ENCODE measurements around the gene IER2.
A peak's percentile ranks its signal among the peaks of the same experiment; 100 is the strongest.

Gene IER2

DNA sequence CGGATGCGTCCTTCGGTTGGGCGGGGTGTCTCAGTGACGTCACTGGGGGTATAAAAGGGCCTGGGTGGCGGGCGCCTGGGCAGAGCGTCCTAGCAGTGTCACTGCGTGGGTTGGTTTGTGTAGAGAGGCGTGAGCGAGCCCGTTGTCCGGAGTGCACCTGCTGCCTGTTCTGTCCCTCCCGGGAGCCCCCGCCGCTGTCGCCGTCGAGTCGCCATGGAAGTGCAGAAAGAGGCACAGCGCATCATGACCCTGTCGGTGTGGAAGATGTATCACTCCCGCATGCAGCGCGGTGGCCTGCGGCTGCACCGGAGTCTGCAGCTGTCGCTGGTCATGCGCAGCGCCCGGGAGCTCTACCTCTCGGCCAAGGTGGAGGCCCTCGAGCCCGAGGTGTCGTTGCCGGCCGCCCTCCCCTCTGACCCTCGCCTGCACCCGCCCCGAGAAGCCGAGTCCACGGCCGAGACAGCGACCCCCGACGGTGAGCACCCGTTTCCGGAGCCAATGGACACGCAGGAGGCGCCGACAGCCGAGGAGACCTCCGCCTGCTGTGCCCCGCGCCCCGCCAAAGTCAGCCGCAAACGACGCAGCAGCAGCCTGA lies 2.9 kb downstream of the IER2 start:
- Histone ChIP-seq H3K4me1 (peaks cover 37 to 48% (median 41%) of the 10 kb centered on the region in 10 experiments), H3K9me3 (replicated peaks in 1 of 11) (peaks cover 0 to 7% (median 0%) of the 10 kb centered on the region in 11 experiments; a peak in 5 of 22 replicates), H3K4me3 (peak overlapping the region; percentile 91 to 100 (median 99)), H3K4me2 (peak overlapping the region; percentile 86 to 99 (median 94)), H3K27ac (peak overlapping the region; percentile 90 to 99 (median 96)), H3K36me3 (peaks cover 7 to 20% (median 13%) of the 10 kb centered on the region in 11 experiments; a peak in 21 of 22 replicates), H3K27me3 (no peaks in the 10 kb centered on the region), H4K20me1 (peaks cover 23 to 40% (median 26%) of the 10 kb centered on the region in 11 experiments), H3K9ac (peak overlapping the region; percentile 92 to 100 (median 97))
- no peak for TF ChIP-seq Cebpa-rat (IDR thresholded peaks at IDR 0.05)

DNA sequence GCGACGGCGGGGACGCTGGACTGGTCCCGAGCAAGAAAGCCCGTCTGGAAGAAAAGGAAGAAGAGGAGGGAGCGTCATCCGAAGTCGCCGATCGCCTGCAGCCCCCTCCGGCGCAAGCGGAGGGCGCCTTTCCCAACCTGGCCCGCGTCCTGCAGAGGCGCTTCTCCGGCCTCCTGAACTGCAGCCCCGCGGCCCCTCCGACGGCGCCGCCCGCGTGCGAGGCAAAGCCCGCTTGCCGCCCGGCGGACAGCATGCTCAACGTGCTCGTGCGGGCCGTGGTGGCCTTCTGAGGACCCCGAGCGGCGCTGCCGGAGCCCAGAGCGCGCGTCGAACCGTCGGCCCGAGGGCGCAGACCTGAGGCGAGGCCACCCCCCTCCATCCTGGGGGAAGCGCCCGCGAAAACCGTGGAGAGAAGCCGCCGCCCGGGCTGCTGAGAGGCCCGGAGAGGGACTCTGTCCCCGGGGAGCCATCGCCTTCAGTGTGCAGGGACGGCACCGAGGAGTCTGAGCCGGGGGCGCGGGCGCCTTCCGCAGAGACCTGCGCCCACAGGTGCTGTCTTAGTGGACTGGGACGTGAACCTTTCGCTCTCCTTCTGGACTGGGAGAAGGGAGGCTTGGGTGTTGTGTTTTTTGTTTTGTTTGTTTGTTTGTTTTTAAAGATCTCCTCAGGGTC lies 3.5 kb downstream of the IER2 start:
- no peaks in the 10 kb centered on the region for H3K27me3 ChIP-seq
- H3K4me1 ChIP-seq = peaks cover 37 to 48% (median 41%) of the 10 kb centered on the region in 10 experiments
- H3K9me3 ChIP-seq (replicated peaks in 1 of 11) = peaks cover 0 to 7% (median 0%) of the 10 kb centered on the region in 11 experiments; a peak in 5 of 22 replicates
- peak overlapping the region; percentile 88 to 99 (median 95) for H3K4me2 ChIP-seq
- no peak for TF ChIP-seq Cebpa-rat (IDR thresholded peaks at IDR 0.05)
- peak overlapping the region; percentile 92 to 100 (median 97) for H3K9ac ChIP-seq
- peaks cover 7 to 20% (median 13%) of the 10 kb centered on the region in 11 experiments; a peak in 21 of 22 replicates for H3K36me3 ChIP-seq
- H3K27ac ChIP-seq = peak overlapping the region; percentile 90 to 99 (median 96)
- H3K4me3 ChIP-seq = peak overlapping the region; percentile 91 to 100 (median 99)
- peaks cover 23 to 40% (median 26%) of the 10 kb centered on the region in 11 experiments for H4K20me1 ChIP-seq

DNA sequence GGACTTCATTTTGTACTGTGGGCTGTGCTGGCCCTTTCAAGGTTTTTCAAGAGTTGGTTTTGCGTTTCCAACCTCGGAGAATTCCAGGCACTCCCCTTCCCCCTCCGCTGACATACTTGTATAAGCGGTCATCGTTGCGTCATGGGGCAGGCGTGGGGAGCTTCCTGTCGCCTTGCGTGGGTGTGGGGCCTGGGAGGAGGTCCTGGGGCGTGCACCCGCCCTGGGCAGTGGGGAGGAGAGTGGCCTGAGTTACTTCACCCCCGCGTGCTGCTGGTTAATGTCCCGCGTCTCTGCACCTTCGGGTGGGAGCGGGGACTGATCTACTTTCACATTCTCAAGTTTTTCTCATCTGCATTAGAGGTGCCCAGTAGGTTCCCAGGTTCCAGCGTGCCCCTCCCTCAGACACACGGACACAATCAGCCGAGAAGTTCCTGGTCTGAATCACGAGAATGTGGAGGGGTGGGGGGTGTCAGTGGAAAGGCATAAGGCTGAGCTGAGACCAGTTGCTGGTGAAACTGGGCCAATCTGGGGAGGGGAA lies 4.1 kb downstream of the IER2 start:
- no peaks in the 10 kb centered on the region for H3K27me3 ChIP-seq
- TF ChIP-seq Cebpa-rat (IDR thresholded peaks at IDR 0.05) = peak in 4 of 11 experiments; percentile 16 to 57 (median 43); a peak in 4 of 22 replicates
- peak overlapping the region; percentile 88 to 99 (median 95) for H3K4me2 ChIP-seq
- H3K27ac ChIP-seq = peak overlapping the region; percentile 90 to 99 (median 96)
- peaks cover 0 to 7% (median 0%) of the 10 kb centered on the region in 11 experiments; a peak in 5 of 22 replicates for H3K9me3 ChIP-seq (replicated peaks in 1 of 11)
- peaks cover 23 to 40% (median 26%) of the 10 kb centered on the region in 11 experiments for H4K20me1 ChIP-seq
- peak overlapping the region; percentile 92 to 100 (median 97) for H3K9ac ChIP-seq
- H3K4me1 ChIP-seq = peaks cover 37 to 48% (median 41%) of the 10 kb centered on the region in 10 experiments
- peak overlapping the region; percentile 91 to 100 (median 99) for H3K4me3 ChIP-seq
- H3K36me3 ChIP-seq = peaks cover 7 to 20% (median 13%) of the 10 kb centered on the region in 11 experiments; a peak in 21 of 22 replicates

DNA sequence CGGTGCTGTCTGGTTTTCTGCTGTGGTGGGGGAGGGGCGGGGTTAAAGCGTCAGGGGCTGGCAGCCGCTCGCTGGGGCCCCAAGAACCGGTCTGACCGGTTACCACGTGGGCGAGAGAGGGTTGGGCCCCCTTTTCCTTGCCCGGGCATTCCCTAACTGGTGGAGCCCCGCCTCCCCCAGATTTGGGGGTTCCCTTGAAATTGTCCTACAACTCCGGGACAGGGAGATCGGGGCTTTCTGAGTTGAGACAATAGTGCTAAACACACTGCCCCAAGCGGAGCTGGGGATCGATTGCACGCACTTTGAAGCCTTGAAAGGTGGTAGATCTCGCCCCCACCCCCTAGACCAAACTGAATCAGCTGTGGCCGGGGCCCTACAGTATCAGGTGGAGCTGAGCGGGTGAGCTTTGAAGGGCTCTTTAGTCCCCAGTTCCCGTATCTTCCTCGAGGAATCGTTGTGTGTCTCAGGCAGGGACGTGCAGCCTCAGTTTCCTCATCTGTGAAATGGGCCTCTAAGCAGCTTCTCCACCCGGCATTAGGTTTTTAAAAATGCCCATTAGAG lies 4.8 kb downstream of the IER2 start:
- Histone ChIP-seq H3K27ac (peak overlapping the region; percentile 90 to 99 (median 96)), H3K36me3 (peaks cover 7 to 20% (median 13%) of the 10 kb centered on the region in 11 experiments; a peak in 21 of 22 replicates), H3K4me1 (peaks cover 40 to 50% (median 43%) of the 10 kb centered on the region in 10 experiments), H3K9me3 (replicated peaks in 1 of 11) (peaks cover 0 to 7% (median 0%) of the 10 kb centered on the region in 11 experiments; a peak in 5 of 22 replicates), H3K9ac (peak overlapping the region; percentile 92 to 100 (median 97)), H4K20me1 (peaks cover 23 to 40% (median 26%) of the 10 kb centered on the region in 11 experiments), H3K4me3 (peak overlapping the region; percentile 91 to 100 (median 99)), H3K27me3 (no peaks in the 10 kb centered on the region), H3K4me2 (peak overlapping the region; percentile 88 to 99 (median 95))
- TF ChIP-seq Cebpa-rat (IDR thresholded peaks at IDR 0.05) = no peak

DNA sequence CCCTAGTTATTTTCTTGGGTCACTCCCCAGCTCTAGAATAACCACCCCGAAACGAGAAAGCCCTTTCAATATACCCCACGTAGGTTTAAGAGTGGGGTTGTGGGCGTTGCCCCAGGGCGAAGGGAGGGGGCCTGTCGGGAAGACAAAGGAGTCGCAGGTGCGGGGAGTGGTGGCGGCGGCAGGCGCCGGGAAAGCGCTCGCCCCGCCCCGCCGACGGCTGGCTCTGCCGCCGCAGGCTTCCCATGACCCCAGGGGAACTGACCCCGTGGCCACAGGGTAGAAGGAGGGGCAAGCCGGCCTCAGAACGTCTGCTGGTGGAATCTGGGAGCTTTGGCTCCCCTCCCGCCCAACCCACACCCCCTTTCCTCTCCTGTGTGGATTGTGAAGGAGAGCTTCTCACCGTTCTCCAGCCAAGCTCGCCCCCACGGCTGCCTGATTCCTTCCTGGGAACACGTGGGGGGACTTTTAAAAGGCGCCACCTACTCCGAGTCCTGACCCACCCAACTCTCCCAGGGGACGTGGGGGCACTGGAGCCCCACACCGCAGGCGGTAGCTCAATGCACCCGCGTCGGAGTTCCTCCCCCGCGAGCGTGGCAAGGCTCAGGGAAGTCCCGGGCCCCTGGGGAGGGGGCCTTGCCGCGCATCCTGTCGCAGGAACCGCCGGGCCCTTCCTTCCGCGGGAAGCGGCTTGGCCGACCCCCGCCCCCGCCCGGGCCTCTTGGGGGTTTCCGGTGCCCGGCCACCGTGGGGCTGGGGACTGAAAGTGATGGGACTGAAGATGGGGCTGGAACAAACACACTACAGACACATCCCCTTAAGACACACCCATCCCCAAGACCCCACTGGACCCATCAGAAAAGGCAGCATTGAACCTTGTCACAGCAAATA lies 5.5 kb downstream of the IER2 start:
- H3K36me3 ChIP-seq = peaks cover 7 to 20% (median 13%) of the 10 kb centered on the region in 11 experiments; a peak in 21 of 22 replicates
- H3K9me3 ChIP-seq (replicated peaks in 1 of 11) = peaks cover 0 to 7% (median 0%) of the 10 kb centered on the region in 11 experiments; a peak in 5 of 22 replicates
- H3K27ac ChIP-seq = peak overlapping the region; percentile 90 to 99 (median 96); a peak in 21 of 22 replicates
- H3K4me2 ChIP-seq = peak overlapping the region; percentile 88 to 99 (median 95)
- H3K27me3 ChIP-seq = no peaks in the 10 kb centered on the region
- peaks cover 23 to 40% (median 26%) of the 10 kb centered on the region in 11 experiments for H4K20me1 ChIP-seq
- peaks cover 48 to 57% (median 50%) of the 10 kb centered on the region in 10 experiments for H3K4me1 ChIP-seq
- H3K9ac ChIP-seq = peak overlapping the region; percentile 92 to 100 (median 97)
- peak overlapping the region; percentile 91 to 100 (median 99) for H3K4me3 ChIP-seq
- TF ChIP-seq Cebpa-rat (IDR thresholded peaks at IDR 0.05) = no peak

DNA sequence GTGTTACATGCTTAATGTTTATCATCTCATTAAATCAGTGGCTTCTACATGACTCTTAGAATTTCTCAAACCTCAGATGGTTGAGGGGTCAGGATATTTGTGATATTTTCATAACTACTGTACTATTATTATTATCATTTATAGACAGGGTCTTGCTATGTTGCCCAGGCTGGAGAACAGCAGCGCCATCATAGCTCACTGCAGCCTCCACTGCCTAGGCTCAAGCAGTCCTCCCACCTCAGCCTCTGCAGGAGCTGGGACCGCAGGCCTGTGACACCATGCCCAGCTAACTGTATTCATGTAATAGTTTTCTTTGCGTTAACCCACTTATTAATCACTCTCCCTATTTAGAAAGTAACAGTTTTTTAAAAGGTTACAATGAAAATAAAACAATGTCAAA lies 9.5 kb downstream of the IER2 start:
- TF ChIP-seq Cebpa-rat (IDR thresholded peaks at IDR 0.05) = no peak
- peak overlapping the region; percentile 88 to 99 (median 97); a peak in 20 of 22 replicates for H3K4me2 ChIP-seq
- peaks cover 0 to 5% (median 0%) of the 10 kb centered on the region in 11 experiments; a peak in 8 of 22 replicates for H3K36me3 ChIP-seq
- no peak overlapping the region for H3K9ac ChIP-seq
- H3K27ac ChIP-seq = peak overlapping the region in 3 of 11 experiments; percentile 2 to 99 (median 98); a peak in 3 of 22 replicates
- H3K9me3 ChIP-seq (replicated peaks in 1 of 11) = no peaks in the 10 kb centered on the region
- H3K4me1 ChIP-seq = peaks cover 85 to 95% (median 88%) of the 10 kb centered on the region in 10 experiments
- H4K20me1 ChIP-seq = peaks cover 5 to 22% (median 7%) of the 10 kb centered on the region in 11 experiments; a peak in 19 of 22 replicates
- no peaks in the 10 kb centered on the region for H3K27me3 ChIP-seq
- no peak overlapping the region for H3K4me3 ChIP-seq

DNA sequence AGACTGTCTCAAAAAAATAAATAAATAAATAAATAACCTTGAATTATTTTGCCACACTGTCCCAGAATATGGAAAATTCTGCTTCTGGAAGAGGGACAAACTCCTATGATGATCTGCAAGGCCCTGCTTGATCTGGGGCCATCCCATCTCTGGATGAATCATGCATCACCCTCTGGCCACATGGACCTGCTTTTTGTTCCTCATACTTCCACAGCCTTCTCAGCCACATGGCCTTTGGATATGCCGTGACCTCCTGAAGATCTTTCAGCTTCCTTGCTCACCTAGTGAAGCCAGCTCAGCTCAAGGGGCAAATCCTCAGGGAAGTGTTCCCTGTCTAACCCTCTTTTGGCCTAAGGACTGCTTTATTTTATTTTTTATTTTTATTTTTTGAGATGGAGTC lies 10.3 kb downstream of the IER2 start:
- H3K4me2 ChIP-seq = peak overlapping the region; percentile 88 to 99 (median 97)
- peaks cover 0 to 13% (median 0%) of the 10 kb centered on the region in 11 experiments; a peak in 6 of 22 replicates for H4K20me1 ChIP-seq
- peak overlapping the region in 9 of 11 experiments; percentile 41 to 100 (median 97); a peak in 13 of 22 replicates for H3K27ac ChIP-seq
- H3K9ac ChIP-seq = peak overlapping the region in 3 of 11 experiments; percentile 84 to 91 (median 90); a peak in 5 of 22 replicates
- no peak for TF ChIP-seq Cebpa-rat (IDR thresholded peaks at IDR 0.05)
- H3K9me3 ChIP-seq (replicated peaks in 1 of 11) = no peaks in the 10 kb centered on the region
- peaks cover 89 to 99% (median 96%) of the 10 kb centered on the region in 10 experiments for H3K4me1 ChIP-seq
- H3K27me3 ChIP-seq = no peaks in the 10 kb centered on the region
- H3K36me3 ChIP-seq = no peaks in the 10 kb centered on the region
- no peak overlapping the region for H3K4me3 ChIP-seq
